Liver (tissue), 3 donors: ENCODE data around the gene MOB1B.

Experiments
- CTCF ChIP-seq: fragments of 150-350 bp; IDR thresholded peaks from 2 replicates; pipeline ENCODE4 v1.5.1; 2017; ENCODE audit warnings: improper control_type of control experiment, low read depth, low read length; ENCODE audit not compliant: missing input control
- EGR1 ChIP-seq, 2 donors: IDR thresholded peaks; 2 replicates each; pipeline ENCODE4 v1.6.1; 2016 to 2018; ENCODE audit warnings: antibody characterized with exemption in 2 of 2, low read depth in 2 of 2
- HNF4G ChIP-seq: IDR thresholded peaks from 2 replicates; pipeline ENCODE4 v1.6.1; 2016; ENCODE audit warnings: antibody characterized with exemption
- JUND ChIP-seq, 2 donors: IDR thresholded peaks; 2 replicates each; pipeline ENCODE4 v1.6.1; 2016; ENCODE audit warnings: antibody characterized with exemption in 2 of 2
- MAX ChIP-seq: IDR thresholded peaks from 2 replicates; pipeline ENCODE4 v1.6.1; 2016; ENCODE audit warnings: antibody characterized with exemption
- RAD21 ChIP-seq, 2 donors: IDR thresholded peaks; 2 replicates each; pipeline ENCODE4 v1.6.1; 2016; ENCODE audit warnings: antibody characterized with exemption in 2 of 2, mild to moderate bottlenecking in 2 of 2
- REST ChIP-seq: IDR thresholded peaks from 2 replicates; pipeline ENCODE4 v1.6.1; 2016; ENCODE audit warnings: antibody characterized with exemption, mild to moderate bottlenecking
- SP1 ChIP-seq: IDR thresholded peaks from 2 replicates; pipeline ENCODE4 v1.6.1; 2018; ENCODE audit warnings: antibody characterized with exemption, mild to moderate bottlenecking
- TAF1 ChIP-seq: conservative IDR thresholded peaks from 2 replicates; pipeline ENCODE4 v1.6.1; 2016; ENCODE audit warnings: antibody characterized with exemption, mild to moderate bottlenecking
- YY1 ChIP-seq: IDR thresholded peaks from 2 replicates; pipeline ENCODE4 v1.6.1; 2016; ENCODE audit warnings: antibody characterized with exemption, mild to moderate bottlenecking
- donor health status: healthy.
- donor health status: healthy.

GRCh38 chr4:71027611-71028010 is 125.4 kb downstream of the MOB1B start:
- TF ChIP-seq CTCF: no peak
- no peak for TF ChIP-seq SP1
- TF ChIP-seq JUND (IDR thresholded peaks at IDR 0.05): no peak
- no peak for TF ChIP-seq EGR1 (IDR thresholded peaks at IDR 0.05; ENCODE audit: low read depth in 2 of 2)
- TF ChIP-seq MAX: no peak
- no peak for TF ChIP-seq YY1
- TF ChIP-seq REST: no peak
- TF ChIP-seq TAF1: no peak
- TF ChIP-seq RAD21 (IDR thresholded peaks at IDR 0.05): no peak
- TF ChIP-seq HNF4G: no peak
